ENCODE measurements around the gene CCDC188. TPM values are rescaled to one million over a fixed set of nuclear protein-coding genes. Genes with fewer than 3 reads are reported as not detected.

CCDC188 gene
- polyA plus RNA-seq, 1 donor from 2014 or later: not detected

GRCh38 chr22:20140107-20140445, 10.8 kb downstream of the CCDC188 start:
- TF ChIP-seq EZH2 (IDR thresholded peaks at IDR 0.05; ENCODE audit: borderline replicate concordance, insufficient read depth, low read length, poor library complexity, severe bottlenecking): no peak
- no peak for TF ChIP-seq RAD21 (conservative IDR thresholded peaks at IDR 0.05)
- no peak for TF ChIP-seq CTCF (IDR thresholded peaks at IDR 0.05; ENCODE audit: poor library complexity, severe bottlenecking)
- Histone ChIP-seq H3K9ac (ENCODE audit: low read length) (no peak overlapping the region), H3K27me3 (ENCODE audit: insufficient read depth, low read depth, low read length) (no peaks in the 10 kb centered on the region), H3K36me3 (ENCODE audit: insufficient read depth, low read length) (no peaks in the 10 kb centered on the region), H3K4me2 (ENCODE audit: low read length) (no peak overlapping the region), H3K9me3 (ENCODE audit: low read length) (no peaks in the 10 kb centered on the region), H3K79me2 (replicated peaks; ENCODE audit: insufficient read depth, low read length) (no peaks in the 10 kb centered on the region), H3K9me2 (ENCODE audit: insufficient read depth, low read length) (no peaks in the 10 kb centered on the region), H4K20me1 (ENCODE audit: insufficient read depth) (no peaks in the 10 kb centered on the region), H3K4me3 (ENCODE audit: low read length) (no peak overlapping the region), H3F3A (ENCODE audit: insufficient read depth, low read length, poor library complexity, severe bottlenecking) (no peaks in the 10 kb centered on the region), H2AFZ (ENCODE audit: low read depth, low read length) (no peak overlapping the region), H3K27ac (ENCODE audit: low read length) (no peak overlapping the region)

DNA sequence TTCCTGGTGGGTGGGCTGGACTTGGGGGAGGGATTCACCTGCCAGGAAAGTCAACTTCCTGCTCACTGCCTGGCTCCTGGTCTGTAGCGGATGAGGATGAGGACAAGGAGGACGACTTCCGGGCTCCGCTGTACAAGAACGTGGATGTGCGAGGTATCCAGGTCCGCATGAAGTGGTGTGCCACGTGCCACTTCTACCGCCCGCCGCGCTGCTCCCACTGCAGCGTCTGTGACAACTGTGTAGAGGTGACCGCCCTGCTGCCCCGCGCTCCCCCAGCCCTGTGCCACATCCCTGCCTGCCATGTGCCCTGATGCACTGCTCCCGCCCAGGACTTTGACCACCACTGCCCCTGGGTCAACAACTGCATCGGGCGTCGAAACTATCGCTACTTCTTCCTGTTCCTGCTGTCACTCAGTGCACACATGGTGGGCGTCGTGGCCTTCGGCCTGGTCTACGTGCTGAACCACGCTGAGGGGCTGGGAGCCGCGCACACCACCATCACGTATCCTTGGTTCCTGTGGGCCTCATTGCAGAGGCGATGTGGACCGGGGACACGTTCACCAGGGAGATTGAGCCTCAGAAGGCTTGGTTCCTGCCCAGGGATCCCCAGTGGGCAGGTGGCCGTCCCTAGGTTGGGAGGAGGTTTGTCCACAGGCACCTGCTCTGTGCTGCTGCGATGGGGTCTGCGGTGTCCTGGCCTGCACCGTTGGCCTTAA, 11.3 kb downstream of the CCDC188 start:
- H3K27ac ChIP-seq (ENCODE audit: low read length): no peak overlapping the region
- H2AFZ ChIP-seq (ENCODE audit: low read depth, low read length): no peak overlapping the region
- H4K20me1 ChIP-seq (ENCODE audit: insufficient read depth): no peaks in the 10 kb centered on the region
- H3K27me3 ChIP-seq (ENCODE audit: insufficient read depth, low read depth, low read length): no peaks in the 10 kb centered on the region
- no peaks in the 10 kb centered on the region for H3K36me3 ChIP-seq (ENCODE audit: insufficient read depth, low read length)
- H3K4me3 ChIP-seq (ENCODE audit: low read length): no peak overlapping the region
- H3K9ac ChIP-seq (ENCODE audit: low read length): no peak overlapping the region
- no peaks in the 10 kb centered on the region for H3K79me2 ChIP-seq (replicated peaks; ENCODE audit: insufficient read depth, low read length)
- H3K4me2 ChIP-seq (ENCODE audit: low read length): no peak overlapping the region
- no peaks in the 10 kb centered on the region for H3K9me3 ChIP-seq (ENCODE audit: low read length)
- TF ChIP-seq TAF1 (IDR thresholded peaks at IDR 0.05; ENCODE audit: low read depth): no peak
- TF ChIP-seq EZH2 (IDR thresholded peaks at IDR 0.05; ENCODE audit: borderline replicate concordance, insufficient read depth, low read length, poor library complexity, severe bottlenecking): no peak
- TF ChIP-seq RAD21 (conservative IDR thresholded peaks at IDR 0.05): no peak
- no peak for TF ChIP-seq EP300 (conservative IDR thresholded peaks at IDR 0.05; ENCODE audit: poor library complexity, severe bottlenecking)
- TF ChIP-seq SMC3 (conservative IDR thresholded peaks at IDR 0.05; ENCODE audit: poor library complexity): no peak
- TF ChIP-seq, protein P1, sequence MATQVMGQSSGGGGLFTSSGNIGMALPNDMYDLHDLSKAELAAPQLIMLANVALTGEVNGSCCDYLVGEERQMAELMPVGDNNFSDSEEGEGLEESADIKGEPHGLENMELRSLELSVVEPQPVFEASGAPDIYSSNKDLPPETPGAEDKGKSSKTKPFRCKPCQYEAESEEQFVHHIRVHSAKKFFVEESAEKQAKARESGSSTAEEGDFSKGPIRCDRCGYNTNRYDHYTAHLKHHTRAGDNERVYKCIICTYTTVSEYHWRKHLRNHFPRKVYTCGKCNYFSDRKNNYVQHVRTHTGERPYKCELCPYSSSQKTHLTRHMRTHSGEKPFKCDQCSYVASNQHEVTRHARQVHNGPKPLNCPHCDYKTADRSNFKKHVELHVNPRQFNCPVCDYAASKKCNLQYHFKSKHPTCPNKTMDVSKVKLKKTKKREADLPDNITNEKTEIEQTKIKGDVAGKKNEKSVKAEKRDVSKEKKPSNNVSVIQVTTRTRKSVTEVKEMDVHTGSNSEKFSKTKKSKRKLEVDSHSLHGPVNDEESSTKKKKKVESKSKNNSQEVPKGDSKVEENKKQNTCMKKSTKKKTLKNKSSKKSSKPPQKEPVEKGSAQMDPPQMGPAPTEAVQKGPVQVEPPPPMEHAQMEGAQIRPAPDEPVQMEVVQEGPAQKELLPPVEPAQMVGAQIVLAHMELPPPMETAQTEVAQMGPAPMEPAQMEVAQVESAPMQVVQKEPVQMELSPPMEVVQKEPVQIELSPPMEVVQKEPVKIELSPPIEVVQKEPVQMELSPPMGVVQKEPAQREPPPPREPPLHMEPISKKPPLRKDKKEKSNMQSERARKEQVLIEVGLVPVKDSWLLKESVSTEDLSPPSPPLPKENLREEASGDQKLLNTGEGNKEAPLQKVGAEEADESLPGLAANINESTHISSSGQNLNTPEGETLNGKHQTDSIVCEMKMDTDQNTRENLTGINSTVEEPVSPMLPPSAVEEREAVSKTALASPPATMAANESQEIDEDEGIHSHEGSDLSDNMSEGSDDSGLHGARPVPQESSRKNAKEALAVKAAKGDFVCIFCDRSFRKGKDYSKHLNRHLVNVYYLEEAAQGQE (IDR thresholded peaks at IDR 0.05; ENCODE audit: borderline replicate concordance): no peak
- TF ChIP-seq CTCF (IDR thresholded peaks at IDR 0.05; ENCODE audit: poor library complexity, severe bottlenecking): no peak
- TF ChIP-seq POLR2AphosphoS5 (IDR thresholded peaks at IDR 0.05): no peak
- TF ChIP-seq MXI1 (conservative IDR thresholded peaks at IDR 0.05; ENCODE audit: poor library complexity, severe bottlenecking): no peak
- no peaks in the 10 kb centered on the region for H3K9me2 ChIP-seq (ENCODE audit: insufficient read depth, low read length)
- no peaks in the 10 kb centered on the region for H3F3A ChIP-seq (ENCODE audit: insufficient read depth, low read length, poor library complexity, severe bottlenecking)

Measured in neural cell (in vitro differentiated cells).